ENCODE results near the gene TSPEAR. TPM values are rescaled to one million over a fixed set of nuclear protein-coding genes. Genes with fewer than 3 reads are reported as not detected.

TSPEAR gene
- total and polyA plus RNA-seq, 2 of the 13 experiments (the other 11 are each of a cell fraction or from before 2014, with no cell fraction given): 0.07 to 0.32 TPM

- TF ChIP-seq ZNF460 (CRISPR knock-in tag; IDR thresholded peaks at IDR 0.05; ENCODE audit: borderline replicate concordance) (no peak), LRRFIP1 (CRISPR knock-in tag; conservative IDR thresholded peaks at IDR 0.05) (no peak), ADNP (CRISPR knock-in tag; IDR thresholded peaks at IDR 0.05) (no peak), RFX1 (IDR thresholded peaks at IDR 0.05) (no peak), ETV5 (CRISPR knock-in tag; IDR thresholded peaks at IDR 0.05; ENCODE audit: borderline replicate concordance) (no peak; the same call in 1 of the 2 replicates), ZNF274 (CRISPR knock-in tag; IDR thresholded peaks at IDR 0.05) (no peak), PHF20 (CRISPR knock-in tag; IDR thresholded peaks at IDR 0.05) (no peak), ZNF160 (CRISPR knock-in tag; IDR thresholded peaks at IDR 0.05) (no peak), ZSCAN25 (CRISPR knock-in tag; IDR thresholded peaks at IDR 0.05) (no peak), GMEB1 (CRISPR knock-in tag; IDR thresholded peaks at IDR 0.05; ENCODE audit: borderline replicate concordance) (no peak), FOXO1 (CRISPR knock-in tag; IDR thresholded peaks at IDR 0.05) (no peak), SP140L (CRISPR knock-in tag; IDR thresholded peaks at IDR 0.05; ENCODE audit: borderline replicate concordance) (no peak), NFKB2 (CRISPR knock-in tag; IDR thresholded peaks at IDR 0.05; ENCODE audit: borderline replicate concordance) (peak; percentile 46; the same call in 1 of the 2 replicates), EEA1 (CRISPR knock-in tag; IDR thresholded peaks at IDR 0.05; ENCODE audit: borderline replicate concordance) (no peak), TBL1XR1 (IDR thresholded peaks at IDR 0.05; ENCODE audit: borderline replicate concordance, low read length, partially characterized antibody) (no peak), HNRNPL (IDR thresholded peaks at IDR 0.05; ENCODE audit: low read depth, low read length) (no peak), IRX3 (CRISPR knock-in tag; IDR thresholded peaks at IDR 0.05; ENCODE audit: borderline replicate concordance, low read depth) (no peak), NFRKB (IDR thresholded peaks at IDR 0.05) (no peak), ISX (CRISPR knock-in tag; conservative IDR thresholded peaks at IDR 0.05) (no peak)
- TF ChIP-seq, protein P1, sequence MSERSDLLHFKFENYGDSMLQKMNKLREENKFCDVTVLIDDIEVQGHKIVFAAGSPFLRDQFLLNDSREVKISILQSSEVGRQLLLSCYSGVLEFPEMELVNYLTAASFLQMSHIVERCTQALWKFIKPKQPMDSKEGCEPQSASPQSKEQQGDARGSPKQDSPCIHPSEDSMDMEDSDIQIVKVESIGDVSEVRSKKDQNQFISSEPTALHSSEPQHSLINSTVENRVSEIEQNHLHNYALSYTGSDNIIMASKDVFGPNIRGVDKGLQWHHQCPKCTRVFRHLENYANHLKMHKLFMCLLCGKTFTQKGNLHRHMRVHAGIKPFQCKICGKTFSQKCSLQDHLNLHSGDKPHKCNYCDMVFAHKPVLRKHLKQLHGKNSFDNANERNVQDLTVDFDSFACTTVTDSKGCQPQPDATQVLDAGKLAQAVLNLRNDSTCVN (CRISPR knock-in tag; IDR thresholded peaks at IDR 0.05; ENCODE audit: borderline replicate concordance): no peak
- TF ChIP-seq, protein P2, sequence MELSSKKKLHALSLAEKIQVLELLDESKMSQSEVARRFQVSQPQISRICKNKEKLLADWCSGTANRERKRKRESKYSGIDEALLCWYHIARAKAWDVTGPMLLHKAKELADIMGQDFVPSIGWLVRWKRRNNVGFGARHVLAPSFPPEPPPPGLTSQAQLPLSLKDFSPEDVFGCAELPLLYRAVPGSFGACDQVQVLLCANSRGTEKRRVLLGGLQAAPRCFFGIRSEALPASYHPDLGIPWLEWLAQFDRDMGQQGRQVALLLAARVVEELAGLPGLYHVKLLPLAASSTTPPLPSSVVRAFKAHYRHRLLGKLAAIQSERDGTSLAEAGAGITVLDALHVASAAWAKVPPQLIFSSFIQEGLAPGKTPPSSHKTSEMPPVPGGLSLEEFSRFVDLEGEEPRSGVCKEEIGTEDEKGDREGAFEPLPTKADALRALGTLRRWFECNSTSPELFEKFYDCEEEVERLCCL (CRISPR knock-in tag; IDR thresholded peaks at IDR 0.05; ENCODE audit: borderline replicate concordance): 0 out of 2 replicates have a peak, but pooled peaks have one; percentile 16
- TF ChIP-seq, protein P3, sequence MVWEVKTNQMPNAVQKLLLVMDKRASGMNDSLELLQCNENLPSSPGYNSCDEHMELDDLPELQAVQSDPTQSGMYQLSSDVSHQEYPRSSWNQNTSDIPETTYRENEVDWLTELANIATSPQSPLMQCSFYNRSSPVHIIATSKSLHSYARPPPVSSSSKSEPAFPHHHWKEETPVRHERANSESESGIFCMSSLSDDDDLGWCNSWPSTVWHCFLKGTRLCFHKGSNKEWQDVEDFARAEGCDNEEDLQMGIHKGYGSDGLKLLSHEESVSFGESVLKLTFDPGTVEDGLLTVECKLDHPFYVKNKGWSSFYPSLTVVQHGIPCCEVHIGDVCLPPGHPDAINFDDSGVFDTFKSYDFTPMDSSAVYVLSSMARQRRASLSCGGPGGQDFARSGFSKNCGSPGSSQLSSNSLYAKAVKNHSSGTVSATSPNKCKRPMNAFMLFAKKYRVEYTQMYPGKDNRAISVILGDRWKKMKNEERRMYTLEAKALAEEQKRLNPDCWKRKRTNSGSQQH (CRISPR knock-in tag; IDR thresholded peaks at IDR 0.05; ENCODE audit: low read depth): no peak
Measured at GRCh38 chr21:44482581-44483287, 228.6 kb downstream of the TSPEAR start (continued).
